GM12892 (cell line): ENCODE data around the gene NME8.

Experiments used
- POLR2A ChIP-seq: IDR thresholded peaks from 2 replicates; pipeline ENCODE4 v1.6.1; 2011; ENCODE audit warnings: low read depth, low read length, control low read depth
- POLR2AphosphoS5 ChIP-seq: IDR thresholded peaks from 2 replicates; pipeline ENCODE4 v1.6.1; 2011; ENCODE audit warnings: low read depth, low read length, control low read depth
- TAF1 ChIP-seq: IDR thresholded peaks from 2 replicates; pipeline ENCODE4 v1.6.1; 2011; ENCODE audit warnings: low read depth, mild to moderate bottlenecking, control low read depth, low read length, borderline replicate concordance

DNA sequence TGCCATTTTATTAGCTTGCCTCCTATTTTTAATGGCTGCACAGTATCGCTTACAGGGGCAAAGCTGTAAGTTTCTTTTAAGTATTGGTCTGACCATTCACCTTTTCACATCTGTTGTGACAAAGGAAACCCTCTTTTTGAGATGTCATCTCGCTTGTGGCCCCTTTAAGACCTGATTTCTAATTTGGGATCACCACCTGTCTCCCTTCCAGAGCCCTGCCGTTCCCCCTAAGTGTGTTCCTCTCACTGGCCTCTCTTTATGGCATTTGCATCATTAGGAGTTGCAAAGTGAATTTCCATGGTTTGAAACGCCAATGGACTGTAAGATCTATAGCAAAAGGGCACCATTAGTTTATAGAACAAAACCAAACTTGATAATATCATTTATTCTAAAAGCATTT is 73.5 kb downstream of the NME8 start:
- TF ChIP-seq POLR2AphosphoS5 (no peak), POLR2A (no peak), TAF1 (no peak)
